Measurements from ENCODE around the gene RPH3AL.

DNA sequence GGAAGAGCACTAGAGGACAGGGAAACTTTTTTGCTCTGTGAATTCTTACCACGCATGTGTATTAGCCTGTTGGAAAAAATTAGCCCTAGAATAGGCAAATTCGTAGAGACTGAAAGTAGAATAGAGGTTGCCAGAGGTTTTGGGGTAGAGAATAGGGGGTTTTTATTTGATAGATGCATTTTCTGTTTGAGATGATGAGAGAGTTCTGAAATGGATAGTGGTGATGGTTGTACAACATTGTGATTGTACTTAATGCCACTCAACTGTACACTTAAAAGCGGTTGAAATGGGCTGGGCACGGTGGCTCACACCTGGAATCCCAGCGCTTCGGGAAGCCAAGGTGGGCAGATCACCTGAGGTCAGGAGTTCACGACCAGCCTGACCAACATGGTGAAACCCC lies 163.2 kb downstream of the RPH3AL start:
- TF ChIP-seq GATA2 (IDR thresholded peaks at IDR 0.05; ENCODE audit: low read depth, low read length) = no peak
- TF ChIP-seq GATA3 (IDR thresholded peaks at IDR 0.05; ENCODE audit: low read depth, low read length) = no peak

Measured in SH-SY5Y (cell line).